GM03348 (cell line): ENCODE results near the gene OR6S1.
"Not testable (repeated sequence)": the region's sequence is repeated elsewhere in the genome, so short reads cannot be mapped to it uniquely, and the experiment has no call there.

Experiments
- DNase-seq: peaks from one replicate; pipeline ENCODE4 v3.0.0; 2012; ENCODE audit warnings: low spot score

The OR6S1 gene

DNA sequence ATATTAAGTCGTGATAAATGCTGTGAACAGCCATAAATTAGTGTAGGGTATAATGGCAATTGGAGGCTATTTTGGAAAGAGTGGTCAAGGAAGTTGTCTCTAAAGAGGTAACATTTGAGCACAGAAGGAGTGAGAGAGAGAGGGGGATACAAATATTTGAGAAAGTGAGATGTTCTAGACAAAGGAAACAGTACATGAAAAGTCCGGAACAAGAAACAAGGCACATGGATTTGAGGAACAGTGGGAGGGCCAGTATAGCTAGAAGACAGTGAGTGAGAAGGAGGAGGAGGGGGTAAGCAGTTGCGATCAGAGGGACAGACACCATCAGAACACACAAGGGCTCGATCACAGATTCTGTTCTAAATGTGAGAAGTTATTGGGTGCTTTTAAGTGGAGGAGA is 30.2 kb downstream of the OR6S1 start:
- DNase-seq: no peak

DNA sequence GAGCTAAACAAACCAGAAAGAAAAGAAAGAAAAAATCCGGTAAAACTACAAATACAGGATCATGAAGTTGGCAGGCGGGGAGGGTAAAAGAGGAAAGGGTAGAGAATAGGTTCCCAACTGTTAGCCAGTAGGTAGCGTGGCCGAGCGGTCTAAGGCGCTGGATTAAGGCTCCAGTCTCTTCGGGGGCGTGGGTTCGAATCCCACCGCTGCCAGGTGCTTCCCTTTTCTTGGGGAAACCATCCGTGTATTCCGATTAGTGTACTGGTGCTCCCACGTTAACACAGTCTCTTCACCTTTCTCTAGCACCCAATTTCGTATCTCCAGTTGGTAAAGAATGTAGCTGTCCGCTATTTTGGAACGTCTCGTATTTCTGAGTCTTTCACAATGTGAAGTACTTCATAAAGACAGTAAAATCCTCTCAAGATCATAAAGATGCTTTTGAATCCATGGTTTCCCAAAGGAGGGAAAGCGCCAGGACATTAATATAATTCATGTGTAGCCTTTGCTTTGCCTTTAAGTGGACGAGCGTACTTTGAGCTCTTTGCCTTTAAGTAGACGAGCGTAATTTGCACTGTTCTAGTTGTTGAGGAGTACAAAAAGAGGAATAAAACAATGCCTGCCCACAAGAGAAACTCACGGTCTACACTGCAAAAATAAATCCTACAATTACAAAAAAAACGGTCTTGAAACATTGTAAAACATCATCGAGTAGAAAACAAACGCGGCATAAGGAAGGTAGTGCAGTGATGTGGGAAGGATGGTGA is 31.3 kb downstream of the OR6S1 start:
- DNase-seq: peak; percentile 68

DNA sequence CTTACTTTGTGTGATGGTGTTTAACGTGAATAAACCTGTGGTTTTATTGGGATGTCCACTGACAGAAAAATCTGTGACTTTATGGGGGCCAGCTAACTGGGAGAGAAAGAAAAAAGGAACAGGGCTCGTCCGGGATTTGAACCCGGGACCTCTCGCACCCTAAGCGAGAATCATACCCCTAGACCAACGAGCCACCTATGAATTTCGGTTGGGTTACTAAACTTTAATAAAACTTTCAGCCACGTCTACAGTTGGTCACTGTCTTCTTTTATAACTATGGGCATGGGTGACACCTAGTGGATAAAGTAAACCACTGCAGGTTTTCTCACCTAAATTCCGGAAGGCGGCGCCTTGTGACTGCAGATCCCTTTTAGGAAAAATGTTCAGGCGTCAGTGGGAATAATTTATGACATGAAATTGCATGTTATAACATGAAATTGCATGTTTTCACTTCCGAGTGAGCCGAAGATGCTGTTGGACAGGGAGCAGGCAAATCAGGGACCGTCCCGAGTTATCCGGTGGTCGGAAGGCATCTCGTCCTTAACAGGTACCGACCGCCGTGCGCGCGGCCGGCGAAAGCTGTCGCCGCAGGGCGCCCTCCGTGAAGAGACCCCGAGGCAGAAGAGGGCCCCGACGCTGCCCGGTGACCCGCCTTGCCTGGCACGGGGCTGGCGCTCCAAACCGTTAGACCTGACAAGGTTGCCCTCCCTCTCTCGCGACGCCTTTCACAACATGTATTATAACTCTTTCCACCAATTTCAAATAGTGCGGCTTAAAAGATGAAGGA is 32.1 kb downstream of the OR6S1 start:
- peak; percentile 84 for DNase-seq

DNA sequence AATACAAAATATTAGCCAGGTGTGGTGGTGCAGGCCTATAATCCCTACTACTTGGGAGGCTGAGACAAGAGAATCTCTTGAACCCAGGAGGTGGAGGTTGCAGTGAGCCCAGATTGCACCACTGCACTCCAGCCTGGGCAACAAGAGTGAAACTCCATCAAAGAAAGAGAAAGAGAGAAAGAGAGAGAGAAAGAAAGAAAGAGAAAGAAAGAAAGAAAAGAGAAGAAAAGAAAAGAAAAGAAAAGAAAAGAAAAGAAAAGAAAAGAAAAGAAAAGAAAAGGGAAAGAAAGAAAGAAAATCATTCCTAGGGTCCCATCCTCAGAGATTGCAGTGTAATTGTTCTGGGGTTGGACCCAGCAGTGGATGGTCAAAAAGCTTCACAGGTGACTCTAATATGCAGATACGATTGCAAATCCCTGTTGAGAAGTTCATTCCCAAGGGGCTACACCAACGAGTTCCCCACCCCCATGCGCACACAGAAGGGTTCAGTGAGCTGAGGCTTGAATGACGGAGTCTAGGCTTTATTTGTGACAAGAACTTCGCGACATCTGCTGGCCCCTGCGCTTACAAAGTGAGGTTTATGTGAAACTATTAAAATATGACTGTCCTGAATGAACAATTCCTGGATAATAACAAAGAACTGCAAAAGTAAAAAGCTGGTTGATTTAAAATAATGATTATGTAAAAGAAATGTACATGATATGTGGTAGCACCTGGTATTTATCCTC is 32.9 kb downstream of the OR6S1 start:
- DNase-seq: no peak

DNA sequence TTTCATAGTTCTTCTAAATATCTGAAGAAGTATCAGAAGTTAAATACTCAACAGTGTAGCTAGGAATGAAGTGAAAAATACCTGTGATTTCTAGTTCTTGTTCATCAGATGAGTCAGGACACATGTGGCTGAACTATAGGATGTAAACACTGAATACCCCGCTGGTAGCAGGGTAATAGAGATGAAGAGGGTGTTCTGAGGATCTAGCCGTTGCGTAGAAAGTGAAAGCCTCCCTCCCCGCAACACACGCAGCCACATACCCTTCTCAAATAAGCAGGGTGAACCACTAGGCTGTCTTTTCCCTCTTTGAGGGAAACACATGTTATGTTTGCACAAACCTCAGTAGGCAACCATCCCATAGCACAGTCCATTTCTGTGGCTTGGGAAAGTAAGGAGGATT is 33.9 kb downstream of the OR6S1 start:
- DNase-seq: no peak

DNA sequence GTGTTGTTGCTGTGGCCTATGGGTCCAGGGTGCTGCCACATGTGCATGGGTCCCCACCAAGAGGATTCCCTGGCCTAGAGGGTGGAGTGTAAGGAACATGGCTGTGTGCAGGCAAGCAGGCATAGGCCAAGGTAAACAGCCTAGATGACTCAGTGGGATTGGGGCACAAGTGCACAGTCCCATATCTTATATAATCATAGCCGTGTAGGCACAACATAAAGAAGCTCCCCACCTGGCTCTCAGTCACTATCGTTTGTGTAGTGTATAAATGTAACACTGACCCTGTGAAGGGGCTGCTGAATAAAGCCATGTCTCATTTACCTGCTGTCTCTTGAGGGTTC is 34.6 kb downstream of the OR6S1 start:
- no peak for DNase-seq

DNA sequence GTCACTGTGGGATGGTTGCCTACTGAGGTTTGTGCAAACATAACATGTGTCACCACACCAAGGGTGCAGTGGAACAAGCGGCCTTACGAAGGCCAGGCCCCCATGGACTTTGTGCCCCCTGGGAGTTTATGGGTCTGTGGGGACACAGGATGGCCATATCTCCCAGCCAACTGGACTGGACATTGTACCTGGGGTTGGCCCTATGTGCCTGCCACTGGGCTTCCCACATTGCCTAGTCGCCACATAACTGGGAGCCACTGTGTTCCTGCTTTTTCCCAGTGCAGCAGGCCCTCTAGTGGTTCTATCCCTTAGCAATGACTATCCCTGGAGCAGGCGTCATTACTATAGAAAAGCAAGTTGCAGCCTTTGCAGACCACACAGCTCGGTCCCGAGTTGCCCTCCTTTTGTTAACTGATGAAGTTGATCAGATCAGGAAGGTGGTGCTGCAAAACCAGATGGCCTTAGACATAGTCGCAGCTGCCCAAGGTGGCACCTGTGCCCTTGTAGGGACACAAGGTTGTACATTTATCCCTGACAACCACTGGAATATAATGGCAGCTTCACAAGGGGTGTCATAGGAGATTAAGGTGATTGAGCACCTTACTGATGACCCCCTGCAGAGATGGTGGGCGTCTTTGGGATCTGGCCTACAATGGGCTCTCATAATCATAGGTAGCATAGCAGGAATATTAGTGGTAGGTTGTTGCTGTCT is 35.1 kb downstream of the OR6S1 start:
- DNase-seq: peak; percentile 56

DNA sequence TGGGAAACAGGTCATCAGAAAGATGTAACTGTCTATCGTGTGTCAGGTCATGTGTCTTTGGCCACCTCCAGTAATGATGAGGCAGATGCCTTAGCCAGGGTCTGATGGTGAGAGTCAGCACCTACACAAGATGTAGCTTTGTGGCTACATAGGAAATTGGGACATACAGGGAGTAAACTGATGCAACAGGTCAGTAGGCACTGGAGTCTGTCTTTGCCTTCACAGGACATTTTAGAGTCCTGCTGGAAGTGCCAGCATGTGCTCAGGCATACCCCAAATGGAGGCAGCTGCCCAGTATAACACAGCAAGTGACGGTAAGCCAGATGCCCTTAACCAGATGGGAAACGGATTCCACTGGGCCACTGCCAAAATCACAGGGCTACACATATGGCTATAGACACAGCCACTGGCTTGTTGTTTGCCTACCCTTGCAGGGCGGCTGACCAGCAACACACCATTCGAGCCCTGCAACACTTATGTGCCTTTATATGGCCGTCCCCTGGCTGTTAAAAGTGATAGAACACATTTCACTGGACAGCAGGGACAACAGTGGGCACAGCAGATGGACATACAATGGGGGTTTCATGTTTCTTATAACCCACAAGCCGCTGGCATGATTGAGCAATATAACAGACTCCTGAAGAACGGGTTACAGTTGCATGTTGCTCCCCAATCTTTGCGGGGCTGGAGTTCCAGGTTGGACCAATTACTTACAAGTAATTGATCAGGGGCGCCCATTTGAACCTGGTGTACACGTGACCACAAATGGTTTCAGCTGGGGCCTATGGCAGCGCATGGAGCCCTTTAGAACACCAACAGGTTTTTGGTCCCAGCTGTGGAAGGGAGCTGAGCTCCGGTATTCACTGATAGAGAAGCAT is 37.4 kb downstream of the OR6S1 start:
- DNase-seq: no peak

DNA sequence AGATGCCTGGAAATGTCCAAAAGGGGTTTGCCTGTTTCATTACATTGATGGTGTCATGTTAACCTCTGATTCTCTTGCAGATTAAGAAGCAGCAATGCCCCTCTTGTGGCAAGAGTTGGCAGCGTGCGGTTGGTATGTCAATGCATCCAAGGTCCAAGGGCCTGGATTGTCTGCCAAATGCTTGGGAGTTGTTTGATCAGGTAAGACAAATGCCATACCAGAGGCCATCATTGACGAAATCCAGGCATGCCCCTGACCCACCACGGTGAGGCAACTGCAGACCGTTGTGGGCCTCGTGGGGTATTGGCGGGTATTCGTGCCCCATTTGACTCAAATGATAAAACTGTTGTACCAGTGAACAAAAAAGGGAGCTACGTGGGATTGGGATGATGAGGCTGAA is 38.9 kb downstream of the OR6S1 start:
- no peak for DNase-seq

DNA sequence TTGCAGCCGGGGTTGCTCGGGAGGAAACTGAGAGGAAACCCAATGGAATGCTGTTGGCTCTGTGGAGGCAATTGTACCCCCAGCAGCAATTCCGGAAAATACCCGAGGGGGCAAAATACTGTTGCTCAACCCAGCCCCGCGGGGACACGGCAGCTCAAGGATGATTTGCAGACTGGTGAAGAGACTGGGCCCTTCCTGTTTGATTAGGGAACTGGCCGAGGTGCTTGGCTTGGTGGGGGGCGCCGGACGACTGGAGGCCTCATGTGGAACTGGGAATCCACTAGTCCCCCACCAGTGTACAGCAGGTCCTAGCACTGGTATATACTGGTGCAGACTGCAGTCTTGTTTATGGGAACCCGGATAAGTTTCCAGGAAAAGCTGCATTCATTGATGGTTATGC is 40.0 kb downstream of the OR6S1 start:
- no peak for DNase-seq

DNA sequence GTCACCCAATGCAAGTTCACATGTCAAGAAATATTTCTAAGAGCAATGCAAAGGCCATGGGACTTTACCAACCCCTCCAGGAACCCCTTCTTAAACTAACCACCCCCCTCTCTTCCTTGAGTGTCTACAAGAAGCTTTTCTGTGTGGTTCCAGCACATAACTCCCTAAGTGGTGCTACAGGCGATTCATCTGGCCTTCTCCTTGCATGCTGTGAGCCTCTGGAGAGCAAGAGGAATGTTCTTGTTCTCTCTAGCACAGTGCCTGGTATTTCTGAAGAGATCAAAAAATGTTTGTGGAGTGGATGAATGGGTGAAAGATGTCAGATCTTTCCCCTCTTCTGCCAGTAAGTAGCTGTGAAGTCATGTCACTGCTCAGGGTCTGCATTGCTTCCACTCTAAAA is 44.4 kb downstream of the OR6S1 start:
- DNase-seq: no peak

DNA sequence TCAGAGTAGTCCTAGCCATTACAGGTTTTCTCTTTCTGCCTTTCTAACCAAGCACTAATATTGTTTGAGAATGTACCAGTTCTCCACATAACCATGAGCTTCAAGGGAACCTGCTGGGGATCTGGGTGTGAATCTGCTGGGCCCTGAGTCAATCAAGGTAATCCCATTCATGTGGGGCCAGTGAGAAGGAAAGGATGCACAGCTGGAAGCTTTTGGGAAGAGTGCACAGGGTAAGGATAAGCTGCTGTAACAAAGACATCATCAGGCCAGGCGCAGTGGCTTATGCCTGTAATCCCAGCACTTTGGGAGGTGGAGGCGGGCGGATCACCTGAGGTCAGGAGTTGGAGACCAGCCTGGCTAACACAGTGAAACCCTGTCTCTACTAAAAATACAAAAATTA is 45.8 kb downstream of the OR6S1 start:
- not testable (repeated sequence) for DNase-seq

DNA sequence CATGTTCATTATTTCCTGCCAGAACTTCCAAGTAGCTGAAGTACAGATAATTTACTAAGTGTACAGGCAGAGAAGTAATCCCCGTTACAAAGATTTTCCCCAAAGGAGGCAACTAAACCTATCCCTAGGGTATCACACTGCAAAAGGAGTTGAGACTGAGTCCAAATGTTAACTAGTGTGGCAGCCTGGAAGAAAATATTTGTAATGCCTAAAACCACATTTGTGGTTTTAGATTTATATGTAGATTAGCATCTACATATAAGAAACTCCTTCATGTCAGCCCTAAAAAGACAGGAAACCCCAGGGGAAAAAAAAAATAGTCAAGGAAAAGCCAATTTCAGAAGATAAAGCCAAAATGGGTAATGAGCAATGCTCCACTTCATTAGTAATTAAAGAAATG is 48.9 kb downstream of the OR6S1 start:
- DNase-seq: no peak

DNA sequence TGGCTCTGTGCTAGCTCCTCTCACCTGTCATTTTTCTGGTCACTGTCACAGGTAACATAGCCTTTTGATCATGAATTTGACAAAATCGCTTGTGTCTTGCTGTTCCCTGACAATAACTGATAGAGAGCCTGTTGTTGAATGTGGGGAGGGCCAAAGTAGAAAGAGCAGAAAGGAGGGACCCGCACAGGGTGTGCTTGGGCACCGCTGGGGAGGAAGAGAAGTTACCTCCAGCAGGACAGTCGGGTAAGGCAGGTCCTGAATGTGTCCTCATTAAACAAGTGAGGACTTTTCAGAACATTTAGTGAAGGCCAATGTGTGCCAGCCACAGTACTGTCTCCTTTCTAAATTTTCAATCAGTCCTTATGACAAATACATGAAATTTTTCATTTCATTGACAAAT is 50.3 kb downstream of the OR6S1 start, which contains the start of gene RNASE12:
TSS of gene RNASE12 (minus strand) at position 142 of the 400 bp plus-strand sequence. CDS start 653 bp downstream, outside the sequence.
- no peak for DNase-seq
